ENCODE data around the gene NMT2. TPM values are rescaled to one million over a fixed set of nuclear protein-coding genes. Genes with fewer than 3 reads are reported as not detected.
A peak's percentile ranks its signal among the peaks of the same experiment; 100 is the strongest.

NMT2 gene
- total and polyA plus RNA-seq, 2 of the 4 experiments (the other 2 are of a cell fraction): 18.7 to 41.0 TPM

DNA sequence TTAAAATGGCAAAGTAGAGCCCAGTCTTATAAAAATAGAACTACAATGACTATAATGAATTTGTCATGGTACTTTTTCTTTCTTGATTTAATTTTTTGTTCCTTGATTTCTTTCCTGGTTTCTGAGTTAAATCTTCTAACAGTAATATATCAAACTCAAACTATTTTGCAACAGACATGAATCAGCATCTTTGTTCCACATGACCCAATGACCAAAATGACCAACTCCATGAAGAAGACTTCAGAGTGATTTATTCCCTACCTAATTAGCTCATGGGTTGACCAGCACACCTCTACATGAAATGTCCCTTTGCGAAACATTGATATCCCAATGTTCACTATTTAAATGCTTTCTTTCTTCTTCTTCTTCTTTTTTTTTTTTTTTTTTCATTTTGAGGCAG, 30.9 kb downstream of the NMT2 start:
- no peak overlapping the region for H3K18ac ChIP-seq (ENCODE audit: low read depth, low read length)
- no peak overlapping the region for H2AK9ac ChIP-seq (replicated peaks; ENCODE audit: low read depth, low read length, poor library complexity)
- H3K4me1 ChIP-seq (ENCODE audit: control insufficient read depth, insufficient read depth, low read length): no peaks in the 10 kb centered on the region
- no peak overlapping the region for H2BK15ac ChIP-seq (ENCODE audit: low read depth, low read length)
- H3K27me3 ChIP-seq (ENCODE audit: control insufficient read depth, insufficient read depth, low read length): no peaks in the 10 kb centered on the region
- H3K23ac ChIP-seq (ENCODE audit: low read depth, low read length): no peak overlapping the region
- no peak overlapping the region for H3K4ac ChIP-seq (ENCODE audit: low read depth, low read length)
- in situ Hi-C loops (cut with MboI; ENCODE audit: low sequenced_read_pairs) (no loop called here), dilution Hi-C loops (cut with HindIII; ENCODE audit: low sequenced_read_pairs, unreplicated experiment) (no loop called here), intact Hi-C loops (cut with micrococcal nuclease) (no loop called here)
- no peaks in the 10 kb centered on the region for H4K20me1 ChIP-seq (ENCODE audit: insufficient read depth, low read length)
- H3K79me1 ChIP-seq (ENCODE audit: low read depth in 1 of 2, low read length in 2 of 2): peaks cover 9 to 13% of the 10 kb centered on the region in 2 experiments
- no peak overlapping the region for H4K91ac ChIP-seq (ENCODE audit: insufficient read depth, low read depth, low read length)
- no TSS peak for BruUV-seq (replicated peaks)
- H3K9me1 ChIP-seq (ENCODE audit: insufficient read depth, low read length): no peaks in the 10 kb centered on the region; the same call in 1 of the 2 replicates
- no CpG with 5 or more reads among the region's 1 CpG for WGBS, 2 experiments (ENCODE audit: extremely low coverage in 2 of 2, insufficient read length in 1 of 2)
- H3K14ac ChIP-seq (replicated peaks; ENCODE audit: low read depth, low read length): no peak overlapping the region
- H2AK5ac ChIP-seq (ENCODE audit: low read depth, low read length): no peak overlapping the region
- DNase-seq: no peak
- H3K9me3 ChIP-seq (ENCODE audit: control insufficient read depth, insufficient read depth, low read length): no peaks in the 10 kb centered on the region
- ChIA-PET CTCF (no interaction called here), POLR2A (ENCODE audit: unreplicated experiment) (no interaction called here)
- H2AFZ ChIP-seq (replicated peaks; ENCODE audit: low read length, poor library complexity): no peak overlapping the region
- no peak overlapping the region for H2BK5ac ChIP-seq (ENCODE audit: low read depth, low read length, poor library complexity, severe bottlenecking)
- H2BK20ac ChIP-seq (ENCODE audit: low read depth, low read length): no peak overlapping the region
- ATAC-seq (ENCODE audit: low read depth): no peak
- TF ChIP-seq MAZ (IDR thresholded peaks at IDR 0.05; ENCODE audit: borderline replicate concordance, low read depth, low read length) (no peak), CEBPB (IDR thresholded peaks at IDR 0.05; ENCODE audit: low read depth, low read length) (peak; percentile 51), CHD1 (IDR thresholded peaks at IDR 0.05; ENCODE audit: low read depth, low read length) (no peak)
- no peak overlapping the region for H3K4me2 ChIP-seq (ENCODE audit: low read depth, low read length)
- no peak overlapping the region for H4K8ac ChIP-seq (ENCODE audit: low read depth in 2 of 2, low read length in 2 of 2)
- H3K4me3 ChIP-seq (ENCODE audit: insufficient read depth, low read depth, low read length): no peak overlapping the region
- no peak overlapping the region for H4K5ac ChIP-seq (ENCODE audit: low read depth, low read length)
- no peak overlapping the region for H3K9ac ChIP-seq (ENCODE audit: low read depth, low read length)
- no peak overlapping the region for H3K56ac ChIP-seq (ENCODE audit: extremely low read depth, insufficient read depth, low read length)
- no peak overlapping the region for H3K27ac ChIP-seq (ENCODE audit: insufficient read depth, low read length)
- no peak overlapping the region for H2BK120ac ChIP-seq (ENCODE audit: low read depth, low read length)
- H3K36me3 ChIP-seq (ENCODE audit: control insufficient read depth, insufficient read depth, low read length): peaks cover 19% of the 10 kb centered on the region
